ENCODE measurements around the gene OSBPL10.

The OSBPL10 gene

GRCh38 chr3:31979001-31979697 lies 1.9 kb downstream of the OSBPL10 start:
- Histone ChIP-seq H3K9me3 (no peaks in the 10 kb centered on the region), H3K4me1 (no peaks in the 10 kb centered on the region), H3K36me3 (no peaks in the 10 kb centered on the region), H3K27me3 (peaks cover 19% of the 10 kb centered on the region), H3K4me3 (ENCODE audit: low read depth, low read length) (no peak overlapping the region)
- DNase-seq = no peak
- TF ChIP-seq, protein P1, sequence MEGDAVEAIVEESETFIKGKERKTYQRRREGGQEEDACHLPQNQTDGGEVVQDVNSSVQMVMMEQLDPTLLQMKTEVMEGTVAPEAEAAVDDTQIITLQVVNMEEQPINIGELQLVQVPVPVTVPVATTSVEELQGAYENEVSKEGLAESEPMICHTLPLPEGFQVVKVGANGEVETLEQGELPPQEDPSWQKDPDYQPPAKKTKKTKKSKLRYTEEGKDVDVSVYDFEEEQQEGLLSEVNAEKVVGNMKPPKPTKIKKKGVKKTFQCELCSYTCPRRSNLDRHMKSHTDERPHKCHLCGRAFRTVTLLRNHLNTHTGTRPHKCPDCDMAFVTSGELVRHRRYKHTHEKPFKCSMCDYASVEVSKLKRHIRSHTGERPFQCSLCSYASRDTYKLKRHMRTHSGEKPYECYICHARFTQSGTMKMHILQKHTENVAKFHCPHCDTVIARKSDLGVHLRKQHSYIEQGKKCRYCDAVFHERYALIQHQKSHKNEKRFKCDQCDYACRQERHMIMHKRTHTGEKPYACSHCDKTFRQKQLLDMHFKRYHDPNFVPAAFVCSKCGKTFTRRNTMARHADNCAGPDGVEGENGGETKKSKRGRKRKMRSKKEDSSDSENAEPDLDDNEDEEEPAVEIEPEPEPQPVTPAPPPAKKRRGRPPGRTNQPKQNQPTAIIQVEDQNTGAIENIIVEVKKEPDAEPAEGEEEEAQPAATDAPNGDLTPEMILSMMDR (IDR thresholded peaks at IDR 0.05; ENCODE audit: low read depth, low read length) = no peak

DNA sequence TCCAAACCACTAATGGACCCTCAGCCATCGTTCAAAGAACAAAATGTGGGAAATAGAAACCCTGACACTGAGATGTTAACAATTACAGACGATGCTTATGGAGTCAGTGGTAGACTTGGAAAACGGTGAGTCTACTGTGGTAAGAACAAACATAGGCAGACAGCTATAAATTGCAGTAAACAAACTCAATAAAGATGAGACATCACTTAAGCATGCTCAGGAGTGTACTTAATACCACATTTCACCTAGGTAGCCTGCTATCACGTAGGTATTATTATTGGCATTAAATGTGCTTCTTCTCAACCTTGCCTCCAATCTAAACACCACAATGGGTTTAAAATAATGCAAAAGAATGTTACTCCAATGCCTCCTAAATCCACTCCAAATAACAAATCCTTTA lies 2.5 kb downstream of the OSBPL10 start:
- DNase-seq = no peak
- TF ChIP-seq, protein P1 (IDR thresholded peaks at IDR 0.05; ENCODE audit: low read depth, low read length) = no peak
- H3K4me1 ChIP-seq = no peaks in the 10 kb centered on the region
- H3K4me3 ChIP-seq (ENCODE audit: low read depth, low read length) = no peak overlapping the region
- no peaks in the 10 kb centered on the region for H3K9me3 ChIP-seq
- peaks cover 19% of the 10 kb centered on the region for H3K27me3 ChIP-seq
- no peaks in the 10 kb centered on the region for H3K36me3 ChIP-seq

DNA sequence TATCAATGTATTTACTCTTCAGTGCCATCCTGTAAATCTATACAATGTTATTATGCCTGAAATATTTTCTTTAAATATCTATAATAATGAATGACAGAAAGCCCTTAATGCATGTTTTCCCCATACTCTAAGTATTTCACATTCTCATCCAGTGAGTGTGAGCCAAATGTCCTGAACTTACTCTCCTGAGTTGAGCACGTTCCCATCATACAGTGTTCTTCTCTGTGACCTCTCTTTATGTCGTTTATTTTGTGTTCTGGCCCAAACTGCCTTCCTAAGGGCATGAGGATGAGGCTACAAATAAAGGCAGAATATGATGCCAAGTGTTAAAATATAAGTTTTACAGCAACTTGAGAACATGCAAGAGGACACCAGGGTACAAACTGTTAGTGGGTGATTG lies 3.3 kb downstream of the OSBPL10 start:
- no peaks in the 10 kb centered on the region for H3K36me3 ChIP-seq
- DNase-seq = no peak
- TF ChIP-seq, protein P1 (IDR thresholded peaks at IDR 0.05; ENCODE audit: low read depth, low read length) = no peak
- no peak overlapping the region for H3K4me3 ChIP-seq (ENCODE audit: low read depth, low read length)
- peaks cover 19% of the 10 kb centered on the region for H3K27me3 ChIP-seq
- H3K9me3 ChIP-seq = no peaks in the 10 kb centered on the region
- no peaks in the 10 kb centered on the region for H3K4me1 ChIP-seq

GRCh38 chr3:31976302-31976701 lies 4.8 kb downstream of the OSBPL10 start:
- Histone ChIP-seq H3K36me3 (no peaks in the 10 kb centered on the region), H3K27me3 (peaks cover 13% of the 10 kb centered on the region), H3K4me3 (ENCODE audit: low read depth, low read length) (no peak overlapping the region), H3K9me3 (no peaks in the 10 kb centered on the region), H3K4me1 (no peaks in the 10 kb centered on the region)
- DNase-seq = no peak
- TF ChIP-seq, protein P1 (IDR thresholded peaks at IDR 0.05; ENCODE audit: low read depth, low read length) = no peak

DNA sequence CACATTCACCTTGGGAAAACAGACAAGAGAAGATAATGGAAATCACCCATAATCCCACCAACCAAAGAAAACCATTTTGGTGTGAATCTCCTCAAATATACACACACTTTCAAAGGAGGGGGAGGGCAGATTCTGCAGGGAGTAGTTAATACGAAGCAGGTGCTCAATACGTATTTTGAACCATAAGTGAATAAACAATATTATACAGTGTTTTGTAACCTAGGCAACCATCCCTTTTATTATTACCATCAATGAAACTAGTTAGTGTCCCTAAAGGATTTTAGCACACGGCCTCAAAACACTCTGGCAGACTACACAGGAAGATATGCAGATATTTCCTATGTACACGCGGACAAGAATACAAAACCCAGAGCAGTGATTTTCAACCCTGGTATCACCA lies 6.1 kb downstream of the OSBPL10 start:
- H3K9me3 ChIP-seq = no peaks in the 10 kb centered on the region
- DNase-seq = no peak
- H3K27me3 ChIP-seq = no peaks in the 10 kb centered on the region; the same call in 1 of the 2 replicates
- H3K4me1 ChIP-seq = no peaks in the 10 kb centered on the region
- no peaks in the 10 kb centered on the region for H3K36me3 ChIP-seq
- H3K4me3 ChIP-seq (ENCODE audit: low read depth, low read length) = no peak overlapping the region
- TF ChIP-seq, protein P1 (IDR thresholded peaks at IDR 0.05; ENCODE audit: low read depth, low read length) = no peak

DNA sequence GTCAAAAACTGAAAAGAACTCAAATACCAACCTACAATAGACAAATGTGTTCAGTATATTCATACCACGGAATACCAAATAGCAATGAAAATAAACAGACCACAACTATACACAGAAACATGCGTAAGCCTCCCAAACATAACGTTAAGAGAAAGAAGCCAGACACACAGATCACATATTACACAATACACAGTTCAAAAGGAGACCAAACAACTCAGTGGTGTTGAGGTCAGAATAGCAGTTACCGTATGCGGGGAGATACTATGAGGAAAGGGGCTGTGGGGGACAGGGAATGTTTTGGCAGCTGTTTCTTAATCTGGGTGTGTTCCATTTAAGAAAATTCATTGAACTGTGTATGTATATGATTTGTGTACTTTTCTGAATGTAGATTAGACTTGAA lies 6.6 kb downstream of the OSBPL10 start:
- Histone ChIP-seq H3K36me3 (no peaks in the 10 kb centered on the region), H3K9me3 (no peaks in the 10 kb centered on the region), H3K27me3 (no peaks in the 10 kb centered on the region), H3K4me3 (ENCODE audit: low read depth, low read length) (no peak overlapping the region), H3K4me1 (no peaks in the 10 kb centered on the region)
- DNase-seq = no peak
- TF ChIP-seq, protein P1 (IDR thresholded peaks at IDR 0.05; ENCODE audit: low read depth, low read length) = no peak

Measured in BE2C (cell line).